Measurements from ENCODE around the gene DEFB123.

- no peak for TF ChIP-seq EP300 (IDR thresholded peaks at IDR 0.05)
- no peak for TF ChIP-seq POLR2A (IDR thresholded peaks at IDR 0.05)
These were observed 13.9 kb downstream of the DEFB123 start for GRCh38 chr20:31454361-31454760.

All from suprapubic skin (tissue), 2 donors.